Heart left ventricle (tissue), 16 donors: Measurements from ENCODE around the gene GABARAP. TPM values are rescaled to one million over a fixed set of nuclear protein-coding genes. Genes with fewer than 3 reads are reported as not detected.

Source experiments
- ATAC-seq, 4 donors: fragments of 200-7000 bp; cut with Tn5 transposase; one replicate each; pipeline ENCODE4 v1.9.1; 2020 to 2022; ENCODE audit warnings: moderate library complexity in 4 of 4, mild to moderate bottlenecking in 3 of 4, moderate number of reproducible peaks in 1 of 4
- DNase-seq, 5 donors: peaks; one replicate each; pipeline ENCODE4 v3.0.0-alpha.2; 2020
- H3K27ac ChIP-seq, 12 donors: fragments of 200-600 bp; sonication (generic) in 4 of 12; one replicate each; pipeline versions ENCODE4 v1.5.0 to v1.8.0; 2016 to 2022; ENCODE audit warnings: mild to moderate bottlenecking in 2 of 12
- H3K27me3 ChIP-seq, 9 donors: fragments of 200-600 bp; sonication (generic) in 2 of 9; one replicate each; pipeline versions ENCODE4 v1.5.1 to v1.8.0; 2016 to 2022; ENCODE audit warnings: mild to moderate bottlenecking in 3 of 9
- H3K36me3 ChIP-seq, 9 donors: fragments of 200-600 bp; sonication (generic) in 2 of 9; one replicate each; pipeline versions ENCODE4 v1.5.0 to v1.8.0; 2018 to 2022; ENCODE audit warnings: mild to moderate bottlenecking in 2 of 9
- H3K4me1 ChIP-seq, 12 donors: fragments of 200-600 bp; sonication (generic) in 4 of 12; one replicate each; pipeline versions ENCODE4 v1.5.0 to v1.8.0; 2016 to 2022; ENCODE audit warnings: mild to moderate bottlenecking in 3 of 12
- H3K4me3 ChIP-seq, 12 donors: fragments of 200-600 bp; sonication (generic) in 4 of 12; one replicate each; pipeline versions ENCODE4 v1.5.0 to v1.8.0; 2017 to 2022; ENCODE audit warnings: mild to moderate bottlenecking in 9 of 12, moderate library complexity in 4 of 12
- H3K9me3 ChIP-seq, 12 donors: fragments of 200-600 bp; sonication (generic) in 4 of 12; one replicate each; pipeline versions ENCODE4 v1.5.0 to v1.8.0; 2016 to 2022; ENCODE audit warnings: mild to moderate bottlenecking in 1 of 12
- POLR2A ChIP-seq, 2 donors: fragments of 450-650 bp; IDR thresholded peaks; one replicate each; pipeline ENCODE4 v1.6.1; 2017; ENCODE audit warnings: antibody characterized with exemption in 2 of 2, mild to moderate bottlenecking in 2 of 2, moderate library complexity in 2 of 2
- WGBS, 4 donors: extraction: QIAGEN DNeasy Blood & Tissue Kit in 2 of 4; methylation state at CpG; one replicate each; pipeline versions ENCODE4 v1.1.5 to v1.1.7; 2013 to 2018; 5-methylcytosine and 5-hydroxymethylcytosine counted together
- intact Hi-C, 10 donors: fragments of 100-400 bp; cut with DNase I; formaldehyde crosslinking; loops; one replicate each; pipeline versions ENCODE4 v1.11.1 to v1.14.2; 2022
- microRNA counts, 2 donors: library from miRNA; unstranded; fragments of <30 nt; microRNA quantifications; one replicate each; lab custom pipeline; 2016
- microRNA-seq, 4 donors: library from miRNA; unstranded; fragments of <30 nt; microRNA quantifications; one replicate each; pipeline versions ENCODE4 to v1.2.0, GENCODE V29; 2017 to 2020
- polyA plus RNA-seq, 2 donors: library from polyadenylated mRNA; stranded (reverse); fragments of 200-250 nt; gene quantifications; one replicate each; pipeline ENCODE4 v1.2.3, GENCODE V29; 2013
- total RNA-seq, 9 donors: library from RNA; depleted of rRNA in 2 of 9; stranded (reverse); fragments of >200 nt in 2 of 9; fragmentation: NEBNext Ultra II Directional in 3 of 9; extraction: Animal tissue kit (Norgen Biotek cat#: 25700) in 3 of 9; gene quantifications; one replicate each; pipeline versions ENCODE4 v1.1.0 to v1.2.4, GENCODE V29; 2016 to 2023
- TF ChIP-seq, protein P1 (sequence below), 12 donors: fragments of 200-600 bp; sonication (generic) in 4 of 12; IDR thresholded peaks; one replicate each; pipeline versions ENCODE4 v1.5.0 to v1.8.0; 2018 to 2022; ENCODE audit warnings: antibody characterized with exemption in 12 of 12, mild to moderate bottlenecking in 5 of 12
- donor health status: ischemic (EF 13 %, LVEDD 7.1; RV severe dilation, severe dysfunction).
- donor health status: healthy with polysubstance abuse.
- donor health status: DM: no; HTN: yes; CAD: no.
- donor health status: DM: no; HTN: no; CAD: no.
- donor health status: ischemic (EF 25% LVEDD 6.9; RV normal size, moderate dysfunction).
- donor health status: ischemic (EF 25% LVEDD 5.7; RV mildly dilated, moderate dysfunction).
- donor health status: healthy.
- donor health status: DM: yes; HTN: yes; CAD: no.
- donor health status: ischemic (EF 35%, LVEDD 5.7; RV mildly dilated, moderate dysfunction).
- donor health status: nonischemic (EF 11% LVEDD 7.7; RV severe dilation, severe dysfunction).
- donor health status: DM: yes; HTN: yes; CAD: no.
- donor health status: PGD.
- donor health status: ischemic (EF 29% LVEDD 5.4; RV normal size, mild dysfunction).
- donor health status: nonischemic (EF 23%, LVEDD 6.1; RV moderate dilation, normal function).

The GABARAP gene
- total and polyA plus RNA-seq, 11 donors, result 293 to 674 (median 493) TPM

DNA sequence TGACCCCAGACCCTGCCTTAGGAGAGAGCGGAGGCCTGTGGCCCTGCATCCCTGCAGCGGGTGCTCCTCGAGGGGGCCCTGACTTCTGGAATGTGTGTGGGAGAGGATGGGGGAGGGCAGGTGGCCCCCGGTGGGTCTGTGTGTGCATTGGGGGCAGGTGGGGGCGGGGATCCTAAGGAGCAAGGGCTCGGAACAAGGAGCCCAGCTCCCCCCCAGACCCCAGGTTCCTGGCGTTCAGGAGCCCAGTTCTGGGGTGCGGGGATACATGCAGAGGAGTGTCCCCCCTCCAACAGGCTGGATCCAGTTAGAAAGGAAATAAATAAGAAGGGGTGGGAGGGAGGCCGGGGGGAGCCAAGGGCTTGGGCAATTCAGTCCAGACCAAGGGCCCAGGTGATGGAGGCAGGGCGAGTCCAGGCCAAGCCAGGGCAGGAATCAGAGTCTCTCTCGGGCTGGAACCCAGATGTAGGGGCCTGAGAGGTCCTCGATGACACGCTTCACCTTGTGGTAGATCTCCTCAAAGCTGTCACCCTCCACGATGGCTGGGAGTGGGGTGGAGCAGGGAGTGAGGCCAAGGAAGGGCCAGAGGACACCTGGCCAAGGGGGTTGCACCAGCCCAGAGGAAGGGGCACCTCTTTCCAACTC is 51.9 kb downstream of the GABARAP start:
- TF ChIP-seq, protein P1, sequence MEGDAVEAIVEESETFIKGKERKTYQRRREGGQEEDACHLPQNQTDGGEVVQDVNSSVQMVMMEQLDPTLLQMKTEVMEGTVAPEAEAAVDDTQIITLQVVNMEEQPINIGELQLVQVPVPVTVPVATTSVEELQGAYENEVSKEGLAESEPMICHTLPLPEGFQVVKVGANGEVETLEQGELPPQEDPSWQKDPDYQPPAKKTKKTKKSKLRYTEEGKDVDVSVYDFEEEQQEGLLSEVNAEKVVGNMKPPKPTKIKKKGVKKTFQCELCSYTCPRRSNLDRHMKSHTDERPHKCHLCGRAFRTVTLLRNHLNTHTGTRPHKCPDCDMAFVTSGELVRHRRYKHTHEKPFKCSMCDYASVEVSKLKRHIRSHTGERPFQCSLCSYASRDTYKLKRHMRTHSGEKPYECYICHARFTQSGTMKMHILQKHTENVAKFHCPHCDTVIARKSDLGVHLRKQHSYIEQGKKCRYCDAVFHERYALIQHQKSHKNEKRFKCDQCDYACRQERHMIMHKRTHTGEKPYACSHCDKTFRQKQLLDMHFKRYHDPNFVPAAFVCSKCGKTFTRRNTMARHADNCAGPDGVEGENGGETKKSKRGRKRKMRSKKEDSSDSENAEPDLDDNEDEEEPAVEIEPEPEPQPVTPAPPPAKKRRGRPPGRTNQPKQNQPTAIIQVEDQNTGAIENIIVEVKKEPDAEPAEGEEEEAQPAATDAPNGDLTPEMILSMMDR (IDR thresholded peaks at IDR 0.05), result no peak
- no peak for TF ChIP-seq POLR2A (IDR thresholded peaks at IDR 0.05)
- intact Hi-C loops, result no loop called here
- Histone ChIP-seq H3K4me1 (no peaks in the 10 kb centered on the region), H3K36me3 (peaks cover 0 to 44% (median 24%) of the 10 kb centered on the region in 9 donors), H3K4me3 (no peak overlapping the region), H3K27me3 (no peaks in the 10 kb centered on the region), H3K27ac (no peak overlapping the region), H3K9me3 (no peaks in the 10 kb centered on the region)
- DNase-seq, result no peak
- 89 to 91% (median 91%) methylated on average over 14 of the region's 14 CpGs for WGBS, 4 donors
- ATAC-seq, result no peak

MicroRNA genes within 50 kb of the gene (microRNA counts, 767-probe panel; counts per million panel counts)
- 0 to 71.6 counts per million in 2 donors for microRNA hsa-miR-324-3p (lab: Ali Mortazavi, UCI)
- 2,601 to 2,684 counts per million in 2 donors for microRNA hsa-miR-324-5p (lab: Ali Mortazavi, UCI)

Small RNA genes lying within 50 kb of the gene (microRNA-seq; reads per million reads assigned to microRNA genes)
- 509 to 1,056 (median 1,017) reads per million in 4 donors for gene MIR324

Other genes with a start within 250 kb of the GABARAP start
Only the 30 nearest of the 36 such genes appear.
- gene SLC16A13, start 206.4 kb downstream of the GABARAP start, total RNA-seq, result 1 to 10 TPM in 8 of 9 donors, under 1 TPM in 1; 0.83 to 2.1 (median 1.1) TPM
- gene SLC16A13, start 206.4 kb downstream of the GABARAP start, polyA plus RNA-seq, result under 1 TPM; 0.87 to 0.95 TPM
- under 1 TPM in 8 of 9 donors, not detected in 1; 0.19 to 1.00 (median 0.79) TPM for gene SLC16A11, start 198.4 kb downstream of the GABARAP start, total RNA-seq
- gene SLC16A11, start 198.4 kb downstream of the GABARAP start, polyA plus RNA-seq, result 1 to 10 TPM in 1 of 2 donors, under 1 TPM in 1; 0.68 to 1.4 TPM
- gene CLEC10A, start 162.2 kb downstream of the GABARAP start, total RNA-seq, result 10 to 100 TPM in 2 of 9 donors, 1 to 10 TPM in 7; 1.5 to 30.1 (median 3.5) TPM
- 1 to 10 TPM; 1.8 to 2.7 TPM for gene CLEC10A, start 162.2 kb downstream of the GABARAP start, polyA plus RNA-seq
- 1 to 10 TPM in 1 of 9 donors, under 1 TPM in 2, not detected in 6; 0.29 to 2.1 (median 0.39) TPM for gene ASGR2, start 127.6 kb downstream of the GABARAP start, total RNA-seq
- gene ASGR2, start 127.6 kb downstream of the GABARAP start, polyA plus RNA-seq, result under 1 TPM in 1 of 2 donors, not detected in 1; 0.28 TPM
- 1 to 10 TPM in 3 of 9 donors, under 1 TPM in 3, not detected in 3; 0.23 to 3.5 (median 0.72) TPM for gene ASGR1, start 63.1 kb downstream of the GABARAP start, total RNA-seq
- gene ASGR1, start 63.1 kb downstream of the GABARAP start, polyA plus RNA-seq, result under 1 TPM; 0.19 to 0.64 TPM
- 10 to 100 TPM; 12.0 to 24.3 (median 16.6) TPM for gene DLG4, start 22.6 kb downstream of the GABARAP start, total RNA-seq
- 10 to 100 TPM in 1 of 2 donors, 1 to 10 TPM in 1; 5.3 to 15.5 TPM for gene DLG4, start 22.6 kb downstream of the GABARAP start, polyA plus RNA-seq
- 1,000 to 10,000 TPM in 7 of 9 donors, 100 to 1,000 TPM in 2; 874 to 2,110 (median 1,385) TPM for gene ACADVL, start 22.5 kb downstream of the GABARAP start, total RNA-seq
- 1,000 to 10,000 TPM in 1 of 2 donors, 100 to 1,000 TPM in 1; 601 to 2,758 TPM for gene ACADVL, start 22.5 kb downstream of the GABARAP start, polyA plus RNA-seq
- gene DVL2, start 7.9 kb downstream of the GABARAP start, total RNA-seq, result 10 to 100 TPM; 14.0 to 28.6 (median 17.8) TPM
- gene DVL2, start 7.9 kb downstream of the GABARAP start, polyA plus RNA-seq, result 10 to 100 TPM; 13.0 to 15.6 TPM
- gene PHF23, start 3.0 kb downstream of the GABARAP start, total RNA-seq, result 10 to 100 TPM; 19.1 to 36.7 (median 23.0) TPM
- 10 to 100 TPM; 13.7 to 31.8 TPM for gene PHF23, start 3.0 kb downstream of the GABARAP start, polyA plus RNA-seq
- gene CTDNEP1, start 9.3 kb upstream of the GABARAP start, total RNA-seq, result 100 to 1,000 TPM in 6 of 9 donors, 10 to 100 TPM in 3; 54.0 to 126 (median 107) TPM
- gene CTDNEP1, start 9.3 kb upstream of the GABARAP start, polyA plus RNA-seq, result 100 to 1,000 TPM in 1 of 2 donors, 10 to 100 TPM in 1; 54.4 to 120 TPM
- gene ELP5, start 9.8 kb upstream of the GABARAP start, total RNA-seq, result 10 to 100 TPM; 28.0 to 87.2 (median 52.6) TPM
- gene ELP5, start 9.8 kb upstream of the GABARAP start, polyA plus RNA-seq, result 10 to 100 TPM; 33.5 to 47.0 TPM
- 1 to 10 TPM in 5 of 9 donors, under 1 TPM in 2, not detected in 2; 0.36 to 2.6 (median 2.0) TPM for gene CLDN7, start 20.0 kb upstream of the GABARAP start, total RNA-seq
- 1 to 10 TPM; 1.1 to 1.3 TPM for gene CLDN7, start 20.0 kb upstream of the GABARAP start, polyA plus RNA-seq
- gene SLC2A4, start 39.3 kb upstream of the GABARAP start, total RNA-seq, result 100 to 1,000 TPM in 7 of 9 donors, 10 to 100 TPM in 2; 82.0 to 184 (median 172) TPM
- 100 to 1,000 TPM in 1 of 2 donors, 10 to 100 TPM in 1; 48.5 to 107 TPM for gene SLC2A4, start 39.3 kb upstream of the GABARAP start, polyA plus RNA-seq
- gene YBX2, start 52.2 kb upstream of the GABARAP start, total RNA-seq, result 1 to 10 TPM in 1 of 9 donors, under 1 TPM in 8; 0.32 to 1.6 (median 0.56) TPM
- gene YBX2, start 52.2 kb upstream of the GABARAP start, polyA plus RNA-seq, result 1 to 10 TPM in 1 of 2 donors, under 1 TPM in 1; 0.43 to 2.0 TPM
- 100 to 1,000 TPM; 120 to 500 (median 257) TPM for gene EIF5A, start 65.2 kb upstream of the GABARAP start, total RNA-seq
- gene EIF5A, start 65.2 kb upstream of the GABARAP start, polyA plus RNA-seq, result 100 to 1,000 TPM; 403 to 934 TPM
- gene GPS2, start 72.9 kb upstream of the GABARAP start, total RNA-seq, result 100 to 1,000 TPM in 1 of 9 donors, 10 to 100 TPM in 8; 51.0 to 118 (median 61.2) TPM
- 10 to 100 TPM; 81.6 to 88.4 TPM for gene GPS2, start 72.9 kb upstream of the GABARAP start, polyA plus RNA-seq
- gene NEURL4, start 86.9 kb upstream of the GABARAP start, total RNA-seq, result 10 to 100 TPM; 13.6 to 39.2 (median 27.6) TPM
- gene NEURL4, start 86.9 kb upstream of the GABARAP start, polyA plus RNA-seq, result 10 to 100 TPM; 23.0 to 29.6 TPM
- 10 to 100 TPM in 5 of 9 donors, 1 to 10 TPM in 3, under 1 TPM in 1; 0.88 to 24.2 (median 16.4) TPM for gene ACAP1, start 94.1 kb upstream of the GABARAP start, total RNA-seq
- gene ACAP1, start 94.1 kb upstream of the GABARAP start, polyA plus RNA-seq, result 1 to 10 TPM; 2.6 to 6.1 TPM
- 1 to 10 TPM; 3.4 to 9.0 (median 5.9) TPM for gene KCTD11, start 109.7 kb upstream of the GABARAP start, total RNA-seq
- 1 to 10 TPM; 6.4 to 9.6 TPM for gene KCTD11, start 109.7 kb upstream of the GABARAP start, polyA plus RNA-seq
- not detected for gene TMEM95, start 112.7 kb upstream of the GABARAP start, total RNA-seq
- gene TMEM95, start 112.7 kb upstream of the GABARAP start, polyA plus RNA-seq, result not detected
- gene TNK1, start 138.6 kb upstream of the GABARAP start, total RNA-seq, result 1 to 10 TPM; 1.4 to 6.2 (median 2.2) TPM
- gene TNK1, start 138.6 kb upstream of the GABARAP start, polyA plus RNA-seq, result 1 to 10 TPM; 1.8 to 2.1 TPM
- 10 to 100 TPM; 14.3 to 29.5 (median 16.4) TPM for gene PLSCR3, start 152.1 kb upstream of the GABARAP start, total RNA-seq
- gene PLSCR3, start 152.1 kb upstream of the GABARAP start, polyA plus RNA-seq, result 10 to 100 TPM; 21.2 to 28.3 TPM
- 10 to 100 TPM; 51.9 to 78.7 (median 69.5) TPM for gene TMEM256, start 161.6 kb upstream of the GABARAP start, total RNA-seq
- 100 to 1,000 TPM in 1 of 2 donors, 10 to 100 TPM in 1; 74.4 to 195 TPM for gene TMEM256, start 161.6 kb upstream of the GABARAP start, polyA plus RNA-seq
- 10 to 100 TPM in 2 of 9 donors, 1 to 10 TPM in 7; 4.6 to 12.9 (median 7.3) TPM for gene NLGN2, start 165.4 kb upstream of the GABARAP start, total RNA-seq
- gene NLGN2, start 165.4 kb upstream of the GABARAP start, polyA plus RNA-seq, result 10 to 100 TPM in 1 of 2 donors, 1 to 10 TPM in 1; 3.5 to 11.1 TPM
- gene SPEM1, start 177.9 kb upstream of the GABARAP start, total RNA-seq, result not detected
- gene SPEM1, start 177.9 kb upstream of the GABARAP start, polyA plus RNA-seq, result not detected
- not detected for gene SPEM2, start 183.2 kb upstream of the GABARAP start, total RNA-seq
- gene SPEM2, start 183.2 kb upstream of the GABARAP start, polyA plus RNA-seq, result not detected
- gene SPEM3, start 186.4 kb upstream of the GABARAP start, total RNA-seq, result not detected
- not detected for gene SPEM3, start 186.4 kb upstream of the GABARAP start, polyA plus RNA-seq
- 1 to 10 TPM; 1.7 to 6.8 (median 4.0) TPM for gene TMEM102, start 193.0 kb upstream of the GABARAP start, total RNA-seq
- gene TMEM102, start 193.0 kb upstream of the GABARAP start, polyA plus RNA-seq, result 1 to 10 TPM; 1.8 to 4.5 TPM
- 1 to 10 TPM; 2.8 to 9.6 (median 7.8) TPM for gene FGF11, start 197.1 kb upstream of the GABARAP start, total RNA-seq
- 1 to 10 TPM; 1.6 to 9.6 TPM for gene FGF11, start 197.1 kb upstream of the GABARAP start, polyA plus RNA-seq
- gene CHRNB1, start 202.6 kb upstream of the GABARAP start, total RNA-seq, result 10 to 100 TPM in 7 of 9 donors, 1 to 10 TPM in 2; 8.2 to 14.2 (median 11.0) TPM
- 10 to 100 TPM; 11.2 to 27.3 TPM for gene CHRNB1, start 202.6 kb upstream of the GABARAP start, polyA plus RNA-seq